Stomach (tissue), 9 donors: ENCODE results near the gene PDE3A. TPM values are rescaled to one million over a fixed set of nuclear protein-coding genes. Genes with fewer than 3 reads are reported as not detected.
"Not testable (repeated sequence)": the region's sequence is repeated elsewhere in the genome, so short reads cannot be mapped to it uniquely, and the experiment has no call there.

ENCODE experiments used
- DNase-seq, 2 donors: peaks; one replicate each; pipeline versions ENCODE4 v3.0.0 to v3.0.0-alpha.2; 2013 to 2019
- H3K27ac ChIP-seq, 5 donors: fragments of 200-600 bp in 4 of 5; sonication (generic) in 4 of 5; one replicate each; pipeline ENCODE4 v1.5.1; 2013 to 2019; ENCODE audit warnings: mild to moderate bottlenecking in 1 of 5, moderate library complexity in 1 of 5
- H3K27me3 ChIP-seq, 3 donors: fragments of 200-600 bp; sonication (generic); one replicate each; pipeline ENCODE4 v1.5.1; 2017 to 2019; ENCODE audit warnings: mixed run types in 1 of 3
- H3K36me3 ChIP-seq, 4 donors: fragments of 200-600 bp; sonication (generic); 1 replicate in 3 of 4; 2 replicates in 1 of 4; pipeline ENCODE4 v1.5.1; 2016 to 2019
- H3K4me1 ChIP-seq, 4 donors: fragments of 200-600 bp; sonication (generic); one replicate each; pipeline ENCODE4 v1.5.1; 2016 to 2019
- H3K4me3 ChIP-seq, 4 donors: fragments of 200-600 bp; sonication (generic) in 3 of 4; one replicate each; pipeline ENCODE4 v1.5.1; 2016 to 2019; ENCODE audit warnings: mild to moderate bottlenecking in 1 of 4
- H3K9me3 ChIP-seq, 4 donors: fragments of 200-600 bp; sonication (generic); one replicate each; pipeline ENCODE4 v1.5.1; 2016 to 2019
- EP300 ChIP-seq: sonication (generic); formaldehyde crosslinking; IDR thresholded peaks from one replicate; pipeline ENCODE4 v1.6.1; 2017; ENCODE audit warnings: antibody characterized with exemption
- POLR2A ChIP-seq, 4 donors: fragments of 450-650 bp; IDR thresholded peaks; one replicate each; pipeline ENCODE4 v1.6.1; 2016; ENCODE audit warnings: antibody characterized with exemption in 4 of 4, control low read depth in 2 of 4, mild to moderate bottlenecking in 1 of 4, moderate library complexity in 1 of 4
- POLR2AphosphoS5 ChIP-seq, 3 donors: sonication (generic); formaldehyde crosslinking; IDR thresholded peaks; one replicate each; pipeline ENCODE4 v1.6.1; 2016; ENCODE audit warnings: antibody characterized with exemption in 3 of 3
- WGBS, 5 donors: extraction: QIAGEN DNeasy Blood & Tissue Kit in 3 of 5; methylation state at CpG; one replicate each; pipeline versions ENCODE4 v1.1.5 to v1.1.7; 2013 to 2018; 5-methylcytosine and 5-hydroxymethylcytosine counted together
- intact Hi-C: fragments of 100-400 bp; cut with DNase I; formaldehyde crosslinking; loops from one replicate; pipeline ENCODE4 v1.15.1; 2023; ENCODE audit warnings: low total_unique reads
- polyA plus RNA-seq, 3 donors: library from polyadenylated mRNA; stranded (reverse); fragments of 200-250 nt; gene quantifications; one replicate each; pipeline ENCODE4 v1.2.3, GENCODE V29; 2013
- total RNA-seq, 5 donors: library from RNA; depleted of rRNA; stranded (reverse); fragments of >200 nt; gene quantifications; one replicate each; pipeline versions ENCODE4 v1.1.0 to v1.2.3, GENCODE V29; 2014 to 2016
- TF ChIP-seq, protein P1 (sequence below), 7 experiments: fragments of 450-650 bp in 4 of 7; fragments of 200-600 bp in 3 of 7; sonication (generic) in 3 of 7; IDR thresholded peaks; one replicate each; pipeline ENCODE4 v1.5.1; 2016 to 2019; ENCODE audit warnings: antibody characterized with exemption in 7 of 7, control low read depth in 2 of 7, mild to moderate bottlenecking in 1 of 7
- donor health status: healthy with polysubstance abuse.
- donor health status: Bipolar disorder and iron deficiency.
- donor health status: healthy.

PDE3A gene
- total and polyA plus RNA-seq, 8 donors: 0.19 to 50.9 (median 12.0) TPM

DNA sequence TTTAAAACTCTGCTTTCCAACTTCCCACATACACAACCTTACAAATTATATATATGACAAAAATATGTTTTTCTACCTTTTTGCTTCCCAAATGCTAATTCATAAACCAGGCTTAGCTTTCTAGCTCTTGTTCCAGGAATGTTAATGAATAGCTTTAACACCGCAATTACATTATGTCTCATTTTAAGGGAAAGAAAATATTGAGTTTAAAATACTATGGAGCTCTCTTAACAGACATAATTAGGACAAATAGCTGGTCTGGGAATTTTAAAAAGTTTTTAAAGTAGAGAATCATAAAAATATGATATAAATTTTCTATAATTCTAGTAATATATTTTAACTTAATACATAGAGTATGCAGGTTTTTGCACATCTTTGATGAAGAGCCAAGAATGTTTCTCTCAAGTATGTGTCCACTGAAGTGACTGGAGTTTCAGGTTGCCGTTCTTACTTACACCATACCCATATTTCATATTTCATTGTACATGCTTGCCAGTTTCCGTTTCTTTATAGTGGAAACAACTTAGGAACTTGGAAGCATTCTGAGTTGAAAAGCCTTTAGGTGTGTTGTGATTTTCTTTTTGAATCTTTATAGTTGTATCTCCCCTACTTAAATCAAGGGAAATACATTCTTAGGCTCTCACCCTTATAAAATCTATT is 236.2 kb downstream of the PDE3A start:
- no peak overlapping the region for H3K4me3 ChIP-seq
- H3K27me3 ChIP-seq: no peaks in the 10 kb centered on the region
- H3K27ac ChIP-seq: peak overlapping the region in 2 of 5 donors; percentile 30 to 69
- no peaks in the 10 kb centered on the region for H3K9me3 ChIP-seq
- intact Hi-C loops: loop anchor here (10.0 kb wide), 1 partner anchor 860 kb away; no protein-coding TSS in a partner anchor
- 76 to 85% (median 79%) methylated on average over 3 of the region's 3 CpGs for WGBS, 5 donors
- peaks cover 0 to 15% (median 0%) of the 10 kb centered on the region in 4 donors for H3K4me1 ChIP-seq
- no peaks in the 10 kb centered on the region for H3K36me3 ChIP-seq
- TF ChIP-seq, protein P1, sequence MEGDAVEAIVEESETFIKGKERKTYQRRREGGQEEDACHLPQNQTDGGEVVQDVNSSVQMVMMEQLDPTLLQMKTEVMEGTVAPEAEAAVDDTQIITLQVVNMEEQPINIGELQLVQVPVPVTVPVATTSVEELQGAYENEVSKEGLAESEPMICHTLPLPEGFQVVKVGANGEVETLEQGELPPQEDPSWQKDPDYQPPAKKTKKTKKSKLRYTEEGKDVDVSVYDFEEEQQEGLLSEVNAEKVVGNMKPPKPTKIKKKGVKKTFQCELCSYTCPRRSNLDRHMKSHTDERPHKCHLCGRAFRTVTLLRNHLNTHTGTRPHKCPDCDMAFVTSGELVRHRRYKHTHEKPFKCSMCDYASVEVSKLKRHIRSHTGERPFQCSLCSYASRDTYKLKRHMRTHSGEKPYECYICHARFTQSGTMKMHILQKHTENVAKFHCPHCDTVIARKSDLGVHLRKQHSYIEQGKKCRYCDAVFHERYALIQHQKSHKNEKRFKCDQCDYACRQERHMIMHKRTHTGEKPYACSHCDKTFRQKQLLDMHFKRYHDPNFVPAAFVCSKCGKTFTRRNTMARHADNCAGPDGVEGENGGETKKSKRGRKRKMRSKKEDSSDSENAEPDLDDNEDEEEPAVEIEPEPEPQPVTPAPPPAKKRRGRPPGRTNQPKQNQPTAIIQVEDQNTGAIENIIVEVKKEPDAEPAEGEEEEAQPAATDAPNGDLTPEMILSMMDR (IDR thresholded peaks at IDR 0.05): no peak
- TF ChIP-seq POLR2A (IDR thresholded peaks at IDR 0.05): no peak
- DNase-seq: no peak

DNA sequence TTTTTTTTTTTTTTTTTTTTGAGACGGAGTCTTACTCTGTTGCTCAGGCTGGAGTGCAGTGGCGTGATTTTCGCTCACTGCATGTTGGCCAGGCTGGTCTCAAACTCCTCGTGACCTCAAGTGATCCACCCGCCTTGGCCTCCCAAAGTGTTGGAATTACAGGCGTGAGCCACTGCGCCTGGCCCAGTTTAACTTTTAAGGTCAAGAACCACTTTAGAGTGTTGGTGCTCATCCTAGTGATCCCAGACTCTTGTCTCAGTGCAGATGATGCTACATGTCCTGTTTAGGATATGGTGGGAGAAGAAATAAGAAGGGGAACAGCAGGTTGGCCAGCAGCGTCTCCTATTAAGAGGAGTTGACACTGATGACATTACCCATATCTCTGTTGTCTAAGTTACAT is 246.7 kb downstream of the PDE3A start:
- WGBS, 5 donors: 89 to 94% (median 94%) methylated on average over 8 of the region's 8 CpGs

GRCh38 chr12:20616093-20616492 is 247.8 kb downstream of the PDE3A start:
- no peaks in the 10 kb centered on the region for H3K9me3 ChIP-seq
- WGBS, 5 donors: 87 to 97% (median 94%) methylated on average over 6 of the region's 6 CpGs
- TF ChIP-seq, protein P1 (IDR thresholded peaks at IDR 0.05): no peak
- no peak for TF ChIP-seq POLR2A (IDR thresholded peaks at IDR 0.05)
- no peak for TF ChIP-seq EP300
- no peak for TF ChIP-seq POLR2AphosphoS5 (IDR thresholded peaks at IDR 0.05)
- no peak overlapping the region for H3K27ac ChIP-seq
- intact Hi-C loops: no loop called here
- no peak overlapping the region for H3K4me3 ChIP-seq
- H3K4me1 ChIP-seq: no peaks in the 10 kb centered on the region
- DNase-seq: no peak
- H3K36me3 ChIP-seq: peaks cover 0 to 4% (median 0%) of the 10 kb centered on the region in 4 donors
- H3K27me3 ChIP-seq: no peaks in the 10 kb centered on the region

More for the DNA sequence above, 246.7 kb downstream of the PDE3A start:
- H3K4me1 ChIP-seq, H3K9me3 ChIP-seq, H3K36me3 ChIP-seq, H3K27ac ChIP-seq, H3K27me3 ChIP-seq, DNase-seq, H3K4me3 ChIP-seq, intact Hi-C loops: not testable (repeated sequence)

DNA sequence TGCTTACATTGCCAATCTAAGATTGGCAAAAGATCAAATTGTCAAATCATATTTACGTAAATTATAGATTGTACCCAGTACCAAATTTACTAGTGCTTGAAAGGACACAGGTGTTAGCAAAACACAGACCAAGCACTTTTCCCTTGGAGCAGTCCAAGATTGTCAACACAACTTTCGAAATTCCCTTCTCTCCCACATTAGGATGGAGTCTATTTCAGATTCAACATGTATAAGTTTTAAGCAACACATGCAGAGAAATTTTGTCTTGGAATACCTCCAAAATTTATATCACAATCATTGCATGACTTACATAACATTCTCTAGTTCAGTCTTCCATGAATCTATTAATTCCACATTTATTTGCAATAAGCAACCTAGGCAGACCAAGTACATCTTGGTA is 251.9 kb downstream of the PDE3A start:
- H3K36me3 ChIP-seq: peaks cover 0 to 4% (median 0%) of the 10 kb centered on the region in 4 donors
- 61 to 78% (median 64%) methylated on average over 2 of the region's 2 CpGs for WGBS, 5 donors
- H3K4me1 ChIP-seq: no peaks in the 10 kb centered on the region
- DNase-seq: peak in 1 of 2 donors; percentile 12
- no peak overlapping the region for H3K27ac ChIP-seq
- H3K9me3 ChIP-seq: no peaks in the 10 kb centered on the region
- intact Hi-C loops: no loop called here
- H3K4me3 ChIP-seq: no peak overlapping the region
- no peaks in the 10 kb centered on the region for H3K27me3 ChIP-seq
- TF ChIP-seq POLR2AphosphoS5 (IDR thresholded peaks at IDR 0.05) (no peak), POLR2A (IDR thresholded peaks at IDR 0.05) (no peak), EP300 (no peak)
- TF ChIP-seq, protein P1 (IDR thresholded peaks at IDR 0.05): no peak

DNA sequence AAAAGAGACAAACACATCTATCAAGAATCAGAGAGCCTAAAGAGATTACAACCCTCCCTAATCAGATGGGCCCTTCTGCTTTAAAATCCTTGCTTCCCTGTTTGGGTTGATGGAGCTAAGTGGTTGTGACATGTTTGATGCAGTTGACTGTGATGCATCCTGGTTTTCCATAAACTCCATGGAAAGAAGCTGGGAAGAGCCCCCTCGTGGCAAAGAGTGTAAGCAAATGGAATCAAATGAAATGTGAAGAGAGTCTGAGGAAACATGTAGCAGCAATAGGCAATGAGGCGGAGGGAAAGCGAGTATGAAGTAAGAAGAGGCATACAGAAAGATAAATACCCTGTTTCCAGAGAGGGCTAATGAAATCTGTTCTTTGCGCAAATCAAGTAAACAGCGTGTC is 256.4 kb downstream of the PDE3A start:
- no peaks in the 10 kb centered on the region for H3K36me3 ChIP-seq
- no peak overlapping the region for H3K27ac ChIP-seq
- WGBS, 5 donors: 65 to 80% (median 73%) methylated on average over 5 of the region's 5 CpGs
- no peaks in the 10 kb centered on the region for H3K9me3 ChIP-seq
- no peaks in the 10 kb centered on the region for H3K27me3 ChIP-seq
- DNase-seq: peak in 1 of 2 donors; percentile 47
- TF ChIP-seq POLR2A (IDR thresholded peaks at IDR 0.05) (no peak), POLR2AphosphoS5 (IDR thresholded peaks at IDR 0.05) (no peak), EP300 (no peak)
- TF ChIP-seq, protein P1 (IDR thresholded peaks at IDR 0.05): no peak
- peaks cover 0 to 20% (median 5%) of the 10 kb centered on the region in 4 donors for H3K4me1 ChIP-seq
- H3K4me3 ChIP-seq: no peak overlapping the region
- intact Hi-C loops: no loop called here
